Jurkat, Clone E6-1 (cell line): ENCODE data around the gene EFL1.

ENCODE experiments used
- DNase-seq: peaks from one replicate; pipeline ENCODE4 v3.0.0-alpha.2; 2011; ENCODE audit warnings: low read depth, low spot score
- H3K4me3 ChIP-seq: 2 replicates; pipeline ENCODE4 v1.5.1; 2011; ENCODE audit warnings: mild to moderate bottlenecking, low read length, control low read depth, moderate library complexity

The EFL1 gene

DNA sequence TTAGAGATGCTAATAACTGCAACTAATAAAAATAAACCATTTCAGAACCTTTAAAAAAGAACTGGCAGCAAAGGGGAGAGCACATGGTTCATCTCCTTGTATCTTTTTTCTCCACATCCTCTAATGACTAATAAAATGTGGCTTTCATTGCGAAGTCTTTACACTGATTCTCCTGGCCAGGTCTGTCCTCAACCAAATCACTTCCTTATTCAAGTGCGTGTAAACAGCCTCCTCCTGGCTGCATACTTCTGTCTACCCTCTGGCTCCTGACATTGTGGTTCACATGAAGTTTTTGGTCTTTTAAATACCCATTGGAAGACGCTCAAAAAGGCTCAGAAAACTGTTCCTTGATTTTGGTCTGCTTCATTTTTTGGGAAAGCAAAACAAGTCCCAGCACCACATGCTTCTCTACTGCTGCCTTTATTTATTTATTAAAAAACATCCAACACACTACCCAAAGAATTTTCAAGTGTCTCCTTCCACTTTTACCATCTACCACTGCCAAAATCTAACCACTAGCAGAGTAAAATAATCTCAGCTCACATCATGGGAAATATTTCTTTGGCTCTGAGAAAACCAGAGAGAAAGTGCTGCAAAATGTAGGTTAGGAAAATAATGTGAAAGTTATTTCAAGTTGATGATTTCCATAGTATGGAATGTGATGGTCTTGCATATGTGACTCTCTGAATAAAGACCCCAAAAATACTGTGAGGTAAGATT, 85.1 kb downstream of the EFL1 start:
- no peak for DNase-seq
- no peak overlapping the region for H3K4me3 ChIP-seq

DNA sequence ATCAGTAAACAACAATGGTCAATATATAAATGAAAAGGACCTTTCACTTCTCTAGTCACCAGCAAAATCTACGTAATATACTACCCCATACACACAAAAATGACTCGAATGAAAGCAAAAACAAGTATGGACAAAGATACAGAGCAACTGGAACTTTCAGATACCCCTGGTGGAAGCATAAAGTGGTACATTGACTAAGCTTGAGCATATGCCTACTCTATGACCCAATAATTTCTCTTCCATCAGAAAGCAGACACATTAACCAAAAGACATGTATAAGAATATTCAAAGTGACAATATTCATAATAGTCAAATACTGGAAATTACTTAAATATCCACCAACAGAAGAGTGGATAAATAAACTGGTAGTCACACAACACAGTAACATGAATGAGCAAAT, 86.0 kb downstream of the EFL1 start:
- H3K4me3 ChIP-seq = no peak overlapping the region
- no peak for DNase-seq

DNA sequence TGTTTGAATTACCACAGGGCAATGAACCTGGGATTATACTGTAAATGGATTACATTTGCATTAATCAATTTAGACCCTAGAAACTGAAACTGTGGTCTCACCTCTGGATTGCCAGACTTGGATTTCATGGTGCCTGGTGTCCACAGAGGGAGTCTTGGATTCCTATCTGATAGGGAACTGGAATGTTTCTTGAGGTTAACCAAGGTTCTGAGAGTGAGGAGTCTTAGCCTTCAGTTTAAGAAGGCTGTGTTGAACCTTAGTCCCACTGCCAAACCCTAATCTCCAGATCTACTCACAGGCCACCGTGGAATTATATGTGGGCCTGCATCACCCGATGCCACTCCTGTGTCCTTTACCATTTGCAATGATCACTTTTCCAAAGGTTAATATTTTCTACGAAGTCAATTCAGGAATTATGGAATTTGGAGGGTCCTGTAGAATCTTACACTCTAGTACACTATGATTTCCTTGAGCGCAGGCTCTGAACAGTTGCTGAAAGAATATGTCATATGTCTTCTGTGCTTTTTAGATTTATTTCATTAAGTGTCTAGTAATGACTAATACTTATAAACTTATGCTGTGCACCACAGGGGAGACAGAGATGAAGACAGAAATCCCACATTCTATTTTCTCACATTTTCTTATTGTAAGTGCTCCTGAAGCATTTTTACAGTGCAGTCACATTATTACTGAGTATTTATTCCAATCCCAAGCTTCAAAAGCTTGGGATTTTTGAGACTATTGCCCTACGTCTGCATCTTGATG, 87.9 kb downstream of the EFL1 start:
- H3K4me3 ChIP-seq = no peak overlapping the region
- DNase-seq = no peak

DNA sequence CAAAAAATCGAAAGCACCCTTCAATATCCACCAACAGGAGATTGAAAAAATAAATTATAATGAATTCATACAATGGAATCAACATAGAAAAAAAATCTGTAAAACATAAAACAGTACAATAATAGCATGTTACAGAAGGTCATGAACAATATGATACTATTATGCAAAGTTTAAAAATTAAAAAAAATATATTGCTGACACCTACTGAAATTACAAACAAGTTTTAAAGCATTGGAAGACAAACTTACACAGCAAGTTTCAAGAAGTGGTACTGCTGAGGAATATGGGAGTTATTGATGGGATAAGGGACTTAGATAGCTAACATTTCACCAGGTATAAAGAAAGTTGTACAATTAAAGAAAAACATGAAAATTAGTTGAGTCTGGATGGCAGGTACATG, 89.4 kb downstream of the EFL1 start:
- DNase-seq = no peak
- no peak overlapping the region for H3K4me3 ChIP-seq

DNA sequence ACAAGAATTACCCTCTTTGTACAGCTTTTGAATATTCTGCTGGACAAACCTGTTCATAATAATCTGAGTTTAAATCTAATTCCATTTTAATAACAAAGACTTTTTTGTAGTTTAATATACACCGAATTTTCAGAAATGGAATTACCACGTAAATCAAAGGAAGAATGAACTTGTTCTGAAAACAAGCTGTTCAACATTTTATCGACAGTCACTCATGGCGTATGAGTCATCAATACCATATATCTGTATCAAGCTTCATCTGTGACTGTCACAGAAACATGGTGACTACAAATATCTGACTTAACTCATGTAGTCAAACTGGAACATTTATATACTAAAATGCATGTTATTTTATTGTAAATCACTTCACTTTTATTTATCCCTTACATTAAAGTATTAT, 90.0 kb downstream of the EFL1 start:
- no peak for DNase-seq

DNA sequence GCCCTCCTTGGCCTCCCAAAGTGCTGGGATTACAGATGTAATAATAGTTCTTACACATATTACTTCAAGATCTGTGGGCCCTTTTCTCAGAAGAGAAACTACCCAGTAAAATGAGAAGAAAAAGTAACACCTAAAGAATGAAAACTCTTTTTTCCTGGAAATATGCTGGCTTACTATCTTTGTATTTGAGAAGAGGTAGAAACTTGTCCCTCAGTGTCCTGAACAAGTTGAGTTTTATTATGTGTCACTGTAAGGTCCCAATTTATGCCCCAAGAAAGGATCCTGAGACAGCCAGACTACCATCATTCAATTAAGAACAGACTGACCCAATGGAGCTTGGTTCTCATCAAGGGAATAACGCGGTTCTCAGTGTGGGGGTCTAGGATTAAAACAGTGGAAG, 93.8 kb downstream of the EFL1 start:
- H3K4me3 ChIP-seq = no peak overlapping the region
- no peak for DNase-seq

More for the DNA sequence above, 90.0 kb downstream of the EFL1 start:
- H3K4me3 ChIP-seq = no peak overlapping the region

DNA sequence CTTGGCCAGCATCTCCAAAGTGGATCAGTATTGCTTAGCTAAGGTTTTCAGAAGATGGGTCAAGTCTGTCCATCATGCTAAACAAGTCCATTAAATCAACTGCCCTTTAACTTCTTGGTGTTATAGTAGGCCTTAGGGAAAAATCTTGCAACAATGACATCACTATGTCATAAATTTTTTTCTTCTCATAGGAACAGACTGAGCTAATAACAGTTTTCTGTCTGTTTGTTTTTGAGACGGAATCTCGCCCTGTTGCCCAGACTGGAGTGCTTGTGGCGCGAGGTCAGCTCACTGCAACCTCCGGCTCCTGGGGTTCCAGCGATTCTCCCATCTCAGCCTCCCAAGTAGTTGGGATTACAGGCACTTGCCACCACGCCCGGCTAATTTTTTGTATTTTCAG, 94.2 kb downstream of the EFL1 start:
- DNase-seq = no peak
- H3K4me3 ChIP-seq = no peak overlapping the region

DNA sequence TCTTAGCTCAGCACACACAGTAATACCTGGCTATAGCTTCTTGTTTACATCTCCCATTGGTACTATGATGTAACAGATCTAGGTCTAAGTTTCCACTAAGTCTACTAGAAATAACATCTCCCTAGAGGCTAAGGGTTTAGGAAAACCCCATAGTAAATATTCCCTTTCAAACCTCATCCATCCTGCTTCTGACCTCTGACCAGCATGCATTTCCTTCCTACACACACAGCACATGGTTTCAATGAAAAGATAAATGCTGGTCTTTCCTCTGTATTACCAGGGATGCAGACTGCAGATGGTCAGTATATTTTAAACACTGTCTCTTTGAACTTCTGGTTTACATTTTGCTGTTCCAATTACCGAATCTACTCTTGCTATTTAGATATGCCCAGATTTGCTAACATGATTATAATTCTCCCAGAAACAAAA, 96.6 kb downstream of the EFL1 start:
- no peak overlapping the region for H3K4me3 ChIP-seq
- no peak for DNase-seq

DNA sequence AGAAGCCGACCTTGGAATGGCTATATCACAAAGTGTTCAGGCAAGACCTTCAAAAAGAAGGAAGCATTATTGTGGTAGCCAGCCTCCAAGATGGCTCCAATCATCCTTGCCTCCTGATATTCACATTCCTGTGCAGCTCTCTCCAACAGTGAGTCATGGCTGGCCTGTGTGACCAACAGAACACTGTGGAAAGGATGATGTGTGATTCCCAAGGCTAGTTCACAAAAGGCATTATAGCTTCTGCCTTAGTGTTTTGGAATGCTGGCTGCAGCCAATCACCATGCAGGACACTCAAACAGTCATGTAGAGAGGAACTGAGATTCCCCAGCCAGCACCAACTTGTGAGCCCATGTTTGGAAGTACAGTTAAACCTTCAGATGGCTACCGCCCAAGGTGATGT, 102.6 kb downstream of the EFL1 start:
- no peak for DNase-seq
- no peak overlapping the region for H3K4me3 ChIP-seq

DNA sequence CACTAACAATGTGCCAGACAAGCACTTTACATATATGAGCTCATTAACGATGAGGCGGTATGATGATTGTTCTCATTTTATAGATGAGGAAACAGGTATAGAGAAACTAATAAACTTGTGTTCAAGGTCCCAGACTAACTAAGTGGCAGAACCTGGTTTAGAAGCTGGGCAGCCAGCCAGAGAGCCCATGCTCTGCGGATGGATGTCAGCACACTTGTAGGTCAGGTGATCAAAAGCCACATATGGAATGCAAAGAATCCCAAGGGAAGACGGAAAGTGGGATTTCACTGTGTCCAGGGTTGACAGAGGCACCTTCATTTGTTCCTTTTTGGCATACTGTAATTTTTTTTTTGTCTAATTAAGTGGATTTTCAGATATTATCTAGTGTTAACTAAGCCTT, 103.7 kb downstream of the EFL1 start:
- H3K4me3 ChIP-seq = no peak overlapping the region
- DNase-seq = no peak

DNA sequence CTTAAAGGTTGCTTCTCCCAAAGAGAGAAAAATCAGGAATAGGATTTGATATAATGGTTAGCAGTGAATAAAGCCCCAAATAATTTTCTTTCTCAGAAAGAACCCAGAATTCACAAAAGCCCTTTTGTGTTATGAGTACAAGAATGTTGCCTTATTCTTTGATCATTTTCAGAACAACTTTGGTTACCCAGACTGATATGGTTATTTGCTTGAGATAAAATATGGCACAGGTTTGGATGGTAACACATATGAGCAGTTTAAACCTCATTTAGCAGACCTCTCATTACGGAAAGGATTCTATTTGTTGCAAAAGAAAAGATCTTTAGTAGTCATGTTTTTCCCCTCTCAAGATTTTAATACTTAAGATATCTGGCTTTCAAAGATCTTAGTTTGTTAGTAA, 111.9 kb downstream of the EFL1 start:
- H3K4me3 ChIP-seq = no peak overlapping the region
- no peak for DNase-seq

DNA sequence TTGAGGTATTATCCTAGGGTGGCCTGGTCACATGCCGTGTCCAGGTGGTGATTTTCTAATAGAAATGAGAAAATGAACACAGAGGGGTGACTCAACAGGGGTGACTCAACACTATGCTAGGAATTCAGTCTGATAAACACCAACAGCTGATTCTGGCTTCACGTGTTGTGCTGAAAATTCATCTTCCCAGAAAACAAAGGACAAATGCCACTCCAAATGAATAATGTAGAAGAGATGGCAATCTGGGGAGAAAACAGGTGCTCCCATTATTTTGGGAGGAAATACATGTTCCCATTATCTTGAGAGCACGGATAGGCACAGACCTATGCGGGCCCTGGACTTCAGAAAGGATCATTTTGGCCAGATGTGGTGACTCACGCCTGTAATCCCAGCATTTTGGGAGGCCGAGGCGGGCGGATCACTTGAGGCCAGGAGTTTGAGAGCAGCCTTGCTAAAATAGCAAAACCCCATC, 115.5 kb downstream of the EFL1 start:
- no peak for DNase-seq
- no peak overlapping the region for H3K4me3 ChIP-seq

DNA sequence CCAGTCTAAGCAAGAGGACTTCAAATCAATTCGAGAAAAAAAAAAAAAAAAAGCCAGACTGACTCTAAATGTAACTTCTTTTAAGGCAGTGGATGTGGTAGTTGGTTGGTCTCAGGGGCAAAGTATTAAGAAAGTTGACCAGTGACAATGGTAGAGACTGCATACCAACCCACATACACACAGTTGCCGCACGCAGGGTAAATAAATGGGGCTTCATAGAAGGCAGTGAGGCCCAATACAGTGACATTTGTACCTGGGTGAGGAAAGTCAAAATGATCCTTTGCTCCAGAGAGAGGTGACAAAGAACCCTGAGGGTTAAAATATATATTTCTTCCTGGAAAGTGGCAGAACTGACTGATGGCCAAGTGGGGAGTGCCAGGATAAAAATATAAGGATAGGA, 116.0 kb downstream of the EFL1 start:
- no peak overlapping the region for H3K4me3 ChIP-seq
- no peak for DNase-seq

DNA sequence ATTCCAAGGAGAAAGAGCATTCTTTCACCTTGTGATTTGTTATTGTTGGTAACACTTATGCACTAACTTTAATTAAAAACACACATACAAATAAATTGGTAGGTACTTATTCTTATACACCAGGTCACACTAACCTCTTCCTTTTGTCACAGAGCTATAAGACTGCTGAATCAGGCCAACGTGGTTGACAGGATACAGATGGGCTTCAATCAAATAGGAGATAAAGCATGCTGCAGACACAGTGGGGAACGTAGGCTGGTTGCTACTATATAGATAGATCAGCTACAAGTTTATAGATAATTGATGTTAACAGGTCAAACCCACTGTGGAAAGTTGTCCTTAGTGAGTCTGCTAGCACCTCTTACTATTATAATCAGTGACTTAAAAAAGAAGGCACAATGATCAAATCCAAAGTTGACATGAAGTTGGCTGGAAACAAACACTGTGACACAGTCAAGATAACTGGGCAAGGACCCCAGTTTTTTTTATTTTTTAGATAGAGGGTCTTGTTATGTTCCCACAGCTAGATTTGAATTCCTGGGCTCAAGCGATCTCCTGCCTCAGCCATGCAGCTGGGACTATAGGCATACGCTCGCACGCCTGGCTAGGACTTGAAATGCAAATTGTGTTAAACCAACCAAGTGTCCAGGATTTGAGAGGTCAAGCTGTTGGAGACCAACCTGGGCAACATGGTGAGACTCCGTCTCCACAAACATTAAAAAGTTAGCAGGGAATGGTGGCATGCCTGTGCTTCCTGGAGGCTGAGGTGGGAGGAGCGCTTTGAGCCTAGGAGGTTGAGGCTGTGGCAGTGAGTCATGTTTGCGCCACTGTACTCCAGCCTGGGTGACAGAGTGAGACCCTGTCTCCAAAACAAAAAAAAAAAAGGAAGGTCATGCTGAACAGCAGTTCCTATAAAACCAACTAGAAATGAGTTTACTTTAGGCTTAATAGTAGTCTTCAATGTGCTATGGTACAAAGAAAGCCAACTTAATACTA, 118.8 kb downstream of the EFL1 start:
- no peak overlapping the region for H3K4me3 ChIP-seq
- peak; percentile 37 for DNase-seq

DNA sequence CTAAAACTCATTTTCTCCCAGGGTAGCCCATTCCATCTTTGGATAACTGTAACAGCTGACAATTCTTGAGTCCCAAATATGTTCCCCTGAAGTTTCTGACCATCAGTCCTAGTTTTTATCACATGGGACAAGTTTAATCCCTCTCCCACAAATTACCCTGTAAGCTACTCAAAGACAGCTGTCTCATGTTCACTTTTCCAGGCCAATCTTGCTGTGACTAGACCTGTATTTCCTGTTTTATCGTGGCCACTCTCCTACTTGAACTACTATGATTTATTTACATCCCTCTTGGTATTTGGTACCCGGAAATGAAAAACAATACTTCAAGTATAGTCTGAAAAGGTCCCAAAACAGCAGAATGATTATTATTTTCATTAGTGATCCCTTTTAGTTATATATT, 121.6 kb downstream of the EFL1 start:
- no peak overlapping the region for H3K4me3 ChIP-seq

DNA sequence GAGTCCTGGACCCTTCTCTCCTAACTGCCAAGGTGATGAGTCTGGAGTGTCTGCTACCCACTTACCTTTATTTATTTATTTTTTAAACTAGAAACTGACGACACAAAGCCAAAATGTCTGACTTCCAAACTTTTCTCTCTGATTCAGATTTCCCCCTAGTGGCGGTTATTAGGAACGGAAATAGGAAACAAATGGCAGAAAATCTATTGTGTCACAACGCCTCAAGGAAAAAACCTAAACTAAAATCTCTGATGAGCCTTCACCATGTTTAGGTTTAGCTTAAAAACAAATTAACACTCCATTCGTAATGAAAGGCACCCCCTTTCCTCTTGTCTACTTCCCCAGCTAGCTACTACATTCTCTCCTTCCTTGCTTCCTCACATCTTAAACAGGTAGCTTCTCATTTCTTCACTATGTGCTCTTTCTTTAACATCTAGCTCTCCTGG, 122.7 kb downstream of the EFL1 start:
- peak; percentile 33 for DNase-seq
- no peak overlapping the region for H3K4me3 ChIP-seq

More for the DNA sequence above, 121.6 kb downstream of the EFL1 start:
- DNase-seq = no peak

DNA sequence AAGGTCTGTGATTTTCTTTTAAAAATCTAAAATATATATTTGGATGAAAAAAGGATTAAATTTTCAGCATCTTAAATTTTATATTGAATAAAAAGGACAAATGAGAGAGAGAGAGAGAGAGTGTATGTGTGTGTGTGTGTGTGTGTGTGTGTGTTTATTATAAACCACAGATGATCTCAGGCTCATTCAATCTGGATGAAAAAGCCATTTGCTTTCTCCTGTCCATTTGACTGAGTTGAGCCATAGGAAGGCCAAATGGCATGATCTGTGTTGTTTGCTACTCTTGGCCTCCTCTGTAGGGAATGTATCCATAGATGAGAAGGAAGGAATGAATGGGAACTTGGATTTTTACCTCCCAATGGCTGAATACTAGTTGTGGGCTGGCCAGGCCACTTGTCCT, 124.2 kb downstream of the EFL1 start:
- DNase-seq = no peak
- no peak overlapping the region for H3K4me3 ChIP-seq

DNA sequence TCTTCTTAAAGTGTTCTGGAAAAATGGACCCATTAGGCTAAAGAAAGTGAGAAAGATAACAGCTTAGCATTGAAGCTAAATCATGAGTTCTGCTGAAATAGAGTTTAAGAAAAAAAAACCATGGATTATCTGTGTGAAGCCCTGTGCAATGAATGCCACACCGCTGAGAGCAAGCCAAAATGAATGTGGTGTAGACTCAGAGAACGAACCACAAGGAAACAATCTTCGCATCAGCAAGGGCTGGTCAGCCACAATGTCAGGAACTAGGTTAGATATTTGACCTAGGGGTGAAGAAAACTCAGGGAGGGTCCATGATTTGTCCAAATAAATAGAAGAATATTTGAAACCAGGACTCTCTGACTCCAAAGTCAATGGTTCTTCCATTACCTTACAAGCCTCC, 125.3 kb downstream of the EFL1 start:
- no peak for DNase-seq
- no peak overlapping the region for H3K4me3 ChIP-seq

DNA sequence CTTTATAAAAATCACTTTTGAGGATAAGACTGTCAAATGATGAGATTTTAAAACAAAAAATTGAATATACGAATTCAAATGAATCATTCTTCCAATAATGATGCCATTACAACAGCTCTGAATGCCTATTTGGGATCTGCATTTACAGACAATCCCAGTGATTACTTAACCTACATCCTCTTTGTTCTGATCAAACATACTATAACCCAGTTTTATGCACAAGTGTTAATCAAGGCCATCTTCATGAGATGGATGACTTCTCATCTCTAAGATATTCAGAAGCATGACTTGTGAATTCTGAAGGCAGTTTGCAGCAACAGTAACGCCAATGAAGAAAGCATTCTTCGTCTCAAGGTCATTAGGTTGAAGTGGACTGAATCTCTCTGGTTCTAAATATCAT, 126.4 kb downstream of the EFL1 start:
- H3K4me3 ChIP-seq = no peak overlapping the region
- DNase-seq = no peak
